HG02759 (cell line): ENCODE results near the gene MAP1S.

Source experiments
- ATAC-seq: cut with Tn5 transposase; IDR thresholded peaks from one replicate; pipeline ENCODE4 v1.9.1; 2021; ENCODE audit warnings: mild to moderate bottlenecking, moderate library complexity; ENCODE audit not compliant: unreplicated experiment

MAP1S gene

GRCh38 chr19:17687857-17688784 lies 31.2 kb upstream of the MAP1S start, which contains the start of gene UNC13A:
Gene UNC13A, minus strand, starts transcription at chr19:17688354. Its CDS starts 155 bp downstream, at chr19:17688199.
- no peak for ATAC-seq

GRCh38 chr19:17688853-17689595 lies 30.3 kb upstream of the MAP1S start:
- no peak for ATAC-seq

DNA sequence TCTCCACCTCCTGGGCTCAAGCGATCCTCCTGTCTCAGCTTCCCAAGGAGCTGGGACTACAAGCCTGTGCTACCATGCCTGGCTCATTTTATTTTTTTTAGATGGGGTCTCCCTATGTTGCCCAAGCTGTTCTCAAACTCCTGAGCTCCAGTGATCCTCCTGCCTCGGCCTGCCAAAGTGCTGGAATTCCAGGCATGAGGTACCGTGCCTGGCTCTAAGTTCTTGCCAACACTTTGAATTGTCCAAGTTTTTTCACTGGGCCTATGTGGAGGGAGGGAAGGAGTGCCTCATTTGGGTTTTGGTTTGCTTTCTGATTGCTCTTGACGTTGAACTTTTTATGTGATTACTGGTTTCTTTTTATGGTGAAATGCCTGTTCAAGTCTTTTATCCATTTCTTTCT lies 26.7 kb upstream of the MAP1S start:
- ATAC-seq: no peak

GRCh38 chr19:17695198-17695597 lies 24.1 kb upstream of the MAP1S start:
- no peak for ATAC-seq

DNA sequence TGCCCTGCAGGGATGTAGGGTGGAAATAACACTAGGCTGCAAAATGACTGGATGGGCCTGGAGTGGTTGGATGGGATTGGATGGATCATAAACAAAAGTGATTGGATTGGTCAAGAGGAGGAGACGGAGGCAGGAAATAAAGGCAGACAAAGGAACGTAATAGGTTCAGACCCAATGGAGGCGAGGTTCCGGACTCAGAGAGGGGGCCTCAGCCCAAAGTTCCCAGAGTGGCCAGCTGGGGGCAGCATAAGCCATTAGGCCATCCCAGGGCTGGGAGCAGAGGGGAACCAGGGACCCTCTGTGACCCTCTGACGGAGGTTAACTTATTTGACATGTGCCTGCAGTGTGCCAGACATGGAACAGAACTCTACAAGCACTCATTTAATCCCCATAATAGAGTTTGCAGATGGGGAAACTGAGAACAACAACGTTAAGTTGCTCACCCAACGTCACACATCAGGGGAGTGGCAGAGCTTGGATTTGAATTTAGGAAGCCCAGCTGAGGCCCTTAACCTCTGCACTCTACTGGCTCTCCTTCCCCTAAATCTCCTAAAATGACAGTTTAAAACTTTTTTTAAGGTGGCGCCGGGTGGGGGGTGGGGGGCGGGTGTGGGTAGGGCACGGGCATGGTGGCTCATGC lies 15.3 kb upstream of the MAP1S start:
- ATAC-seq: no peak

DNA sequence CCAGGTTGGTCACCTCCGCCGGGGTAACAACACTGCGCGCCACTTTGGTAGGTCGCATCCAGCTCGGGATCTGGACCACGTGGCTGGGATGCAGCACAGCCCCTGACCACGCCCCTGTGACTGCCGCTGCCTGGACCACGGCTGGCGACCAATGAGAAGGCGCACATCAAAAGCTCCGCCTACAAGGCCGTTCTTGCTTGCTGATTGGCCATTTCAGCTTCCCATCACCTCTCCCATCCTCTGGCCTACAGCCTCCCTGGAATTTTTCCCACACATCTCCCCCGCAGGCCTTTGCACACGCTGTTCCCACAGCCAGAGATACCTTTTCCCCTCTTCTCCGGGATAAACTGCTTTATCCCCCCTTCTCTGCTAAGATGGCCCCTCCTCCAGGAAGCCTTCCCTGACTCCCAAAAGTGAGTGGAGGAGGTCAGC lies 12.5 kb upstream of the MAP1S start:
- no peak for ATAC-seq

- ATAC-seq: no peak
These were observed 7.4 kb upstream of the MAP1S start for GRCh38 chr19:17711851-17712250.

DNA sequence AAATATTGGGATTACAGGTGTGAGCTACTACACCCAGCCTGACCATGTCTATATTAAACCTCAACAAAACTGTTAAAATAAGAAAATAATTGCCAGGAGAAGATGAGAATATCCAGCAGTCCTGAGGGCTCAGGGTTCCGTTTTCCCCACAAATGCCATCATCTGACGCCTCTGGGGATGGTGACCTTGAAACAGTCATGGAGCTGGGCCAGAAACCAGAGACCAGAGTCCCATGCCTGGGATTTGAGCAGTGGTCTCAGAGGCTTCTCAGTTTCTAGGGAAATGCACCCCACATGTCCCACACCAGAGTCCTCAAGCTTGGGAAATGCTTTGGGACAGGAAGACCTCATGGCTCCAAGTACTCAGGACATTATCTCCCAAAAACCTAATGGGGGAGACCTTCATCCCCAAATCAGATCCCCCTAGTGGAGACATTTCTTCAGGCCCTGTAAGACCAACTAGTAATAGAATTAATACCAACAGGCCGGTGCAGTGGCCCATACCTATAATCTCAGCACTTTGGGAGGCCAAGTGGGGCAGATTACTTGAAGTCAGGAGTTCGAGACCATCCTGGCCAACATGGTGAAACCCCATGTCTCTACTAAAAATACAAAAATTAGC lies 2.9 kb upstream of the MAP1S start:
- ATAC-seq: no peak

GRCh38 chr19:17718550-17718946 lies 732 bp upstream of the MAP1S start:
- no peak for ATAC-seq

DNA sequence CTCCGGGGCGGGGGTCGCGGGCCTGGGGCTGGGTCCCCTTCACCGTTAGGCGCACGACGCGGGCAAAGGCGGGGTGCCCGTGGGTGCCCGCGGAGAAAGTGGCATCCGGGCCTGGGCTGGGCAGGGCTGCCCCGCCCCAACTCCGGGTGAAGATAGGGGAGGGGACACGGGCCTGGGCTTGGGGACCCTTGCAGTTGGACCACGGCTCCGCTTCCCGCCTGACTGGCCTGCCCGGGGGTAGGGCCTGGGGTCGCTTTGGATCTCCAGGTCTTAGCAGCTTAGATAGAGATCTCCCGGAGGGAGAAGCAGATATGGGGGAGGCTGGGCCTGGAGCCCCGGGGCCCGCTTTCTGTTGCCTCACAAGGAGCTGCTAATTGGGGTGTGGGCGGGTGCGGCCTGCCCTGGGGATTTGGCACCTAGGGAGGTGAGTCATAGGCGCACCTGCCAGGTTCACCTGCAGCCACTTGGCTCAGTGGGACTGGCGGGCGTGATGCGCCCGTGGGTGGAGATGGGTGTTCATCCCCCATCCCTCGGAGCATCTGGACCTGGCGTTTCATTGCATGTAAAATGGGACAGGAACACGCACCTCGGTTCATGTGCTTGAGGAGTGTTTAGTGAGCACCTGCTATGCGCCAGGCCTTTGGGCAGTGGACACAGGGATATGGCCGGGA lies 585 bp downstream of the MAP1S start:
- peak; percentile 32 for ATAC-seq

- no peak for ATAC-seq
These were observed 1.2 kb downstream of the MAP1S start for GRCh38 chr19:17720440-17720839.

GRCh38 chr19:17721111-17721628 lies 1.9 kb downstream of the MAP1S start:
- ATAC-seq: no peak

- no peak for ATAC-seq
These were observed 2.5 kb downstream of the MAP1S start for GRCh38 chr19:17721821-17722220.

- ATAC-seq: no peak
These were observed 3.5 kb downstream of the MAP1S start for GRCh38 chr19:17722655-17723240.

DNA sequence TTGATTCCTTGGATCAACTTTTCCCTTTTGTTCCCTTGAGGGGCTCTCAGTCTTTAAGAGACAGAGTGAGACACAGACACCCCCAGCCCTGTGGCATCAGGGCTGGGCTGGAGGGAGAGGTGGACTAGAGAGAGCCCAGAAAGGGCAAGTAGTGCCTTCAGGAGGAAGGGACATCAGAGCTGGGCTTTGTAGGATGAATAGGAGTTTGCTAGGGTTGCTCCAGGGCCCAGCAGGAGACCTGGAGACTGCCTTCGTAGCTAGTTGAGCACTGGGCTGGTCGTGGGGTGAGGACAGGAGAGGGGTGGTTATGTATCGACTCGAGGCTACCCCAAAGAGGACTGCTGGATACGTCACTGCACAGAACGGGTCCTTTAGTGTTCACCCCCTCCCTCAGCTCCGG lies 5.4 kb downstream of the MAP1S start:
- no peak for ATAC-seq

DNA sequence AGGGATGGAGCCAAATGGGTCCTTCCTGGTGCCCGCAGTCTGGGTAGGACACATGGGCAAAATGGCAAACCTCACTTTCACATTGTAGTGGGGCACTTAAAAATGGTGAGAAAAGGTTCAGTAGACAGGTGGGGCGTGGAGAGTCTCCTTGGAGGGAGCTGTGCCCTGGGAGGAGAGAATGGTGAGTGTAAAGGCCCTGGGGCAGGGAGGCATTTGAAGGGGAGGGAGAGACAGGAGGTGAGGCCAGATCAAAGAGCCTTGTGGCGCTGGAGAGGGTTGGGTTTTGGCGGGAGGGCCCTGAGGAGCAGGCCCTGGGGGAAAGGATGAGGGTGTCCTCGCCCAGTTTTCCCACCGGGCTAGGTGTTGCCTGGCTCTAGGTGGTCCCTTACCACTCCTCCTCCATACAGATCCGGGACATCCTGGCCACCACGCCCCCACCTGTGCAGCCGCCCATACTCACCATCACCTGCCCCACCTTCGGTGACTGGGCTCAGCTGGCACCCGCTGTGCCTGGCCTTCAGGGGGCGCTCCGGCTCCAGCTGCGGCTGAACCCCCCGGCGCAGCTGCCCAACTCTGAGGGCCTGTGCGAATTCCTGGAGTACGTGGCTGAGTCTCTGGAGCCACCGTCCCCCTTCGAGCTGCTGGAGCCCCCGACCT lies 6.3 kb downstream of the MAP1S start:
- ATAC-seq: no peak

DNA sequence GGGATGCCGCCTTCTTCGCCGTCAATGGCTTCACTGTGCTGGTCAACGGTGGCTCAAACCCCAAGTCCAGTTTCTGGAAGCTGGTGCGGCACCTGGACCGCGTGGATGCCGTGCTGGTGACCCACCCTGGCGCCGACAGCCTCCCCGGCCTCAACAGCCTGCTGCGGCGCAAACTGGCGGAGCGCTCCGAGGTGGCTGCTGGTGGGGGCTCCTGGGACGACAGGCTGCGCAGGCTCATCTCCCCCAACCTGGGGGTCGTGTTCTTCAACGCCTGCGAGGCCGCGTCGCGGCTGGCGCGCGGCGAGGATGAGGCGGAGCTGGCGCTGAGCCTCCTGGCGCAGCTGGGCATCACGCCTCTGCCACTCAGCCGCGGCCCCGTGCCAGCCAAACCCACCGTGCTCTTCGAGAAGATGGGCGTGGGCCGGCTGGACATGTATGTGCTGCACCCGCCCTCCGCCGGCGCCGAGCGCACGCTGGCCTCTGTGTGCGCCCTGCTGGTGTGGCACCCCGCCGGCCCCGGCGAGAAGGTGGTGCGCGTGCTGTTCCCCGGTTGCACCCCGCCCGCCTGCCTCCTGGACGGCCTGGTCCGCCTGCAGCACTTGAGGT lies 7.0 kb downstream of the MAP1S start:
- no peak for ATAC-seq

DNA sequence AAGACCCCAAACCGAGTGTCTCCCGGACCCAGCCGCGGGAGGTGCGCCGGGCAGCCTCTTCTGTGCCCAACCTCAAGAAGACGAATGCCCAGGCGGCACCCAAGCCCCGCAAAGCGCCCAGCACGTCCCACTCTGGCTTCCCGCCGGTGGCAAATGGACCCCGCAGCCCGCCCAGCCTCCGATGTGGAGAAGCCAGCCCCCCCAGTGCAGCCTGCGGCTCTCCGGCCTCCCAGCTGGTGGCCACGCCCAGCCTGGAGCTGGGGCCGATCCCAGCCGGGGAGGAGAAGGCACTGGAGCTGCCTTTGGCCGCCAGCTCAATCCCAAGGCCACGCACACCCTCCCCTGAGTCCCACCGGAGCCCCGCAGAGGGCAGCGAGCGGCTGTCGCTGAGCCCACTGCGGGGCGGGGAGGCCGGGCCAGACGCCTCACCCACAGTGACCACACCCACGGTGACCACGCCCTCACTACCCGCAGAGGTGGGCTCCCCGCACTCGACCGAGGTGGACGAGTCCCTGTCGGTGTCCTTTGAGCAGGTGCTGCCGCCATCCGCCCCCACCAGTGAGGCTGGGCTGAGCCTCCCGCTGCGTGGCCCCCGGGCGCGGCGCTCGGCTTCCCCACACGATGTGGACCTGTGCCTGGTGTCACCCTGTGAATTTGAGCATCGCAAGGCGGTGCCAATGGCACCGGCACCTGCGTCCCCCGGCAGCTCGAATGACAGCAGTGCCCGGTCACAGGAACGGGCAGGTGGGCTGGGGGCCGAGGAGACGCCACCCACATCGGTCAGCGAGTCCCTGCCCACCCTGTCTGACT lies 7.9 kb downstream of the MAP1S start:
- ATAC-seq: no peak
